ENCODE data around the gene KRTAP5-7.
"Not testable (repeated sequence)": the region's sequence is repeated elsewhere in the genome, so short reads cannot be mapped to it uniquely, and the experiment has no call there.

The KRTAP5-7 gene

GRCh38 chr11:71538666-71538990 lies 11.6 kb downstream of the KRTAP5-7 start:
- DNase-seq (ENCODE audit: extremely low read depth, low read depth): no peak
- TF ChIP-seq CTCF (IDR thresholded peaks at IDR 0.05; ENCODE audit: low read depth, low read length): no peak

GRCh38 chr11:71539017-71539416 lies 11.9 kb downstream of the KRTAP5-7 start:
- TF ChIP-seq CTCF (IDR thresholded peaks at IDR 0.05; ENCODE audit: low read depth, low read length): no peak
- no peak for DNase-seq (ENCODE audit: extremely low read depth, low read depth)

GRCh38 chr11:71539971-71540370 lies 12.9 kb downstream of the KRTAP5-7 start:
- not testable (repeated sequence) for DNase-seq (ENCODE audit: extremely low read depth, low read depth)

GRCh38 chr11:71540521-71541304 lies 13.6 kb downstream of the KRTAP5-7 start:
- not testable (repeated sequence) for DNase-seq (ENCODE audit: extremely low read depth, low read depth)

- TF ChIP-seq CTCF (IDR thresholded peaks at IDR 0.05; ENCODE audit: low read depth, low read length): no peak
- DNase-seq (ENCODE audit: extremely low read depth, low read depth): no peak
Measured at GRCh38 chr11:71542382-71542781, 15.3 kb downstream of the KRTAP5-7 start.

- TF ChIP-seq CTCF (IDR thresholded peaks at IDR 0.05; ENCODE audit: low read depth, low read length): no peak
- no peak for DNase-seq (ENCODE audit: extremely low read depth, low read depth)
Measured at GRCh38 chr11:71542879-71543777, 16.1 kb downstream of the KRTAP5-7 start.

GRCh38 chr11:71543866-71544265 lies 16.8 kb downstream of the KRTAP5-7 start:
- no peak for TF ChIP-seq CTCF (IDR thresholded peaks at IDR 0.05; ENCODE audit: low read depth, low read length)

GRCh38 chr11:71544525-71545214 lies 17.6 kb downstream of the KRTAP5-7 start:
- DNase-seq (ENCODE audit: extremely low read depth, low read depth): no peak
- TF ChIP-seq CTCF (IDR thresholded peaks at IDR 0.05; ENCODE audit: low read depth, low read length): no peak

More at GRCh38 chr11:71543866-71544265, 16.8 kb downstream of the KRTAP5-7 start:
- DNase-seq (ENCODE audit: extremely low read depth, low read depth): no peak

Data from AG09319 (cell line).